ENCODE data around the gene ZNF786. TPM values are rescaled to one million over a fixed set of nuclear protein-coding genes. Genes with fewer than 3 reads are reported as not detected.

ZNF786 gene
- total RNA-seq, 4 donors from 2014 or later, result 1.3 to 4.1 (median 3.1) TPM

GRCh38 chr7:149125189-149125862, 34.8 kb upstream of the ZNF786 start:
- TF ChIP-seq CTCF (IDR thresholded peaks at IDR 0.05; ENCODE audit: low read depth), result no peak

GRCh38 chr7:149109969-149110368, 19.5 kb upstream of the ZNF786 start:
- TF ChIP-seq CTCF (IDR thresholded peaks at IDR 0.05; ENCODE audit: low read depth), result no peak

- no peak for TF ChIP-seq CTCF (IDR thresholded peaks at IDR 0.05; ENCODE audit: low read depth)
These were observed 14.2 kb upstream of the ZNF786 start for GRCh38 chr7:149104749-149105148.

- no peak for TF ChIP-seq CTCF (IDR thresholded peaks at IDR 0.05; ENCODE audit: low read depth)
These were observed 13.7 kb upstream of the ZNF786 start for GRCh38 chr7:149104214-149104613.

GRCh38 chr7:149103424-149103823, 12.9 kb upstream of the ZNF786 start:
- TF ChIP-seq CTCF (IDR thresholded peaks at IDR 0.05; ENCODE audit: low read depth), result no peak

GRCh38 chr7:149102666-149103065, 12.1 kb upstream of the ZNF786 start:
- TF ChIP-seq CTCF (IDR thresholded peaks at IDR 0.05; ENCODE audit: low read depth), result no peak

- TF ChIP-seq CTCF (IDR thresholded peaks at IDR 0.05; ENCODE audit: low read depth), result no peak
These were observed 10.3 kb upstream of the ZNF786 start for GRCh38 chr7:149100821-149101220.

All from subcutaneous adipose tissue (tissue), 4 donors.